Endodermal cell (in vitro differentiated cells): ENCODE measurements around the gene TRAK1. TPM values are rescaled to one million over a fixed set of nuclear protein-coding genes. Genes with fewer than 3 reads are reported as not detected.

Source experiments
- DNase-seq: peaks from one replicate; pipeline ENCODE4 v3.0.0-alpha.2; 2017
- H3K27ac ChIP-seq: 2 replicates; pipeline ENCODE4 v1.5.1; 2013; ENCODE audit warnings: mild to moderate bottlenecking, low read depth, low read length, moderate library complexity
- H3K27me3 ChIP-seq: 2 replicates; pipeline ENCODE4 v1.6.1; 2013; ENCODE audit warnings: mild to moderate bottlenecking, low read length, moderate library complexity; ENCODE audit not compliant: insufficient read depth, control insufficient read depth, poor library complexity, severe bottlenecking
- H3K36me3 ChIP-seq: 2 replicates; pipeline ENCODE4 v1.7.0; 2013; ENCODE audit warnings: mild to moderate bottlenecking, low read length, moderate library complexity; ENCODE audit not compliant: control insufficient read depth, insufficient read depth
- H3K4me1 ChIP-seq: one replicate; pipeline ENCODE4 v1.7.0; 2013; ENCODE audit warnings: low read length; ENCODE audit not compliant: control insufficient read depth, insufficient read depth
- H3K4me3 ChIP-seq: 2 replicates; pipeline ENCODE4 v1.5.1; 2013; ENCODE audit warnings: mild to moderate bottlenecking, low read length, moderate library complexity
- H3K9ac ChIP-seq: 2 replicates; pipeline ENCODE4 v1.6.1; 2013; ENCODE audit warnings: mild to moderate bottlenecking, low read length, moderate library complexity; ENCODE audit not compliant: poor library complexity, severe bottlenecking; ENCODE audit errors: extremely low read depth
- H3K9me3 ChIP-seq: 2 replicates; pipeline ENCODE4 v1.6.1; 2013; ENCODE audit warnings: mild to moderate bottlenecking, low read length, moderate library complexity; ENCODE audit not compliant: control insufficient read depth
- H3K27ac Mint-ChIP-seq: 2 replicates; pipeline ENCODE4 v1.8.0; 2020; ENCODE audit warnings: mixed read lengths
- H3K27me3 Mint-ChIP-seq: 2 replicates; pipeline ENCODE4 v1.8.0; 2021; ENCODE audit warnings: mild to moderate bottlenecking, mixed read lengths; ENCODE audit not compliant: insufficient read depth
- H3K36me3 Mint-ChIP-seq: 2 replicates; pipeline ENCODE4 v1.8.0; 2020; ENCODE audit warnings: low read depth, mixed read lengths
- H3K4me1 Mint-ChIP-seq: 2 replicates; pipeline ENCODE4 v1.8.0; 2020; ENCODE audit warnings: mixed read lengths
- H3K4me3 Mint-ChIP-seq: 2 replicates; pipeline ENCODE4 v1.8.0; 2020; ENCODE audit warnings: mild to moderate bottlenecking, moderate library complexity, mixed read lengths
- H3K9me3 Mint-ChIP-seq: 2 replicates; pipeline ENCODE4 v1.8.0; 2020; ENCODE audit warnings: mild to moderate bottlenecking, mixed read lengths
- WGBS, 2 experiments: methylation state at CpG; one replicate each; pipeline versions ENCODE4 v1.1.5 to v1.1.7; 2013; ENCODE audit warnings: missing lambda C conversion rate in 2 of 2, mixed read lengths in 1 of 2; ENCODE audit not compliant: insufficient coverage in 1 of 2, insufficient read length in 1 of 2; 5-methylcytosine and 5-hydroxymethylcytosine counted together
- total RNA-seq, 2 donors: library from RNA; stranded (reverse); fragmentation: NEBNext Ultra II Directional in 1 of 2; extraction: Animal tissue kit (Norgen Biotek cat#: 25700) in 1 of 2; gene quantifications; 2 replicates in 1 of 2; 3 replicates in 1 of 2; pipeline ENCODE4 v1.2.1, GENCODE V29; 2021
- TF ChIP-seq, protein P1 (sequence below): fragments of 200-600 bp; sonication (generic); conservative IDR thresholded peaks from 2 replicates; pipeline ENCODE4 v1.5.0; 2021; ENCODE audit warnings: antibody characterized with exemption, mild to moderate bottlenecking

The TRAK1 gene
- total RNA-seq, 2 donors from 2014 or later, result 29.8 to 31.0 TPM

DNA sequence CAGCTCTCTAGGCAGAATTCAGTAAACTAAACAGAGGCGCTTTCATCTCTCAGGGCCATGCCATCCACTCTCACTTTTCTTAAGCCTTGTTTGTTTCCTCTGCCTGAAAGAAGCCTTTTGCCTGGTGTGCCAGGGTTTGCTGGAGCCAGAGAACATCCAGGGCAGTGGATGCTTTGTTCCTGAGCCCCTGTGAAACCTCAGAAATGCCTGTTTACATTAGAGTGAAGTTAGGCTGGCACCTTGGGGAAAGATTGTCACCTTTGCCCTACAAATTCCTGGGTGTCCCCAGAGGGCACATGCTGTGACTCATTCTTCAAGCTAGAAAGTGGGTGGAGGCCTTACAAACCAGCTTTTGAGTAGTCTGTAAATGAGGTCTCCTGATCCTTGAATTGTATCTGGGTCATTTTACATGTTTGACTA is 10.7 kb upstream of the TRAK1 start:
- Histone ChIP-seq H3K27me3 (no peaks in the 10 kb centered on the region), H3K9ac (no peak overlapping the region), H3K4me1 (peaks cover 7% of the 10 kb centered on the region), H3K9me3 (peaks cover 18% of the 10 kb centered on the region), H3K36me3 (no peaks in the 10 kb centered on the region), H3K4me3 (no peak overlapping the region), H3K27ac (peak overlapping the region; percentile 71)
- Mint-ChIP-seq H3K4me3 (no peak overlapping the region), H3K36me3 (peaks cover 16% of the 10 kb centered on the region), H3K27ac (peak overlapping the region; percentile 24), H3K9me3 (peaks cover 31% of the 10 kb centered on the region), H3K27me3 (no peaks in the 10 kb centered on the region), H3K4me1 (peaks cover 14% of the 10 kb centered on the region)
- 75 to 80% methylated on average over 1 of the region's 1 CpG for whole genome bisulfite sequencing, 2 experiments
- TF ChIP-seq, protein P1, sequence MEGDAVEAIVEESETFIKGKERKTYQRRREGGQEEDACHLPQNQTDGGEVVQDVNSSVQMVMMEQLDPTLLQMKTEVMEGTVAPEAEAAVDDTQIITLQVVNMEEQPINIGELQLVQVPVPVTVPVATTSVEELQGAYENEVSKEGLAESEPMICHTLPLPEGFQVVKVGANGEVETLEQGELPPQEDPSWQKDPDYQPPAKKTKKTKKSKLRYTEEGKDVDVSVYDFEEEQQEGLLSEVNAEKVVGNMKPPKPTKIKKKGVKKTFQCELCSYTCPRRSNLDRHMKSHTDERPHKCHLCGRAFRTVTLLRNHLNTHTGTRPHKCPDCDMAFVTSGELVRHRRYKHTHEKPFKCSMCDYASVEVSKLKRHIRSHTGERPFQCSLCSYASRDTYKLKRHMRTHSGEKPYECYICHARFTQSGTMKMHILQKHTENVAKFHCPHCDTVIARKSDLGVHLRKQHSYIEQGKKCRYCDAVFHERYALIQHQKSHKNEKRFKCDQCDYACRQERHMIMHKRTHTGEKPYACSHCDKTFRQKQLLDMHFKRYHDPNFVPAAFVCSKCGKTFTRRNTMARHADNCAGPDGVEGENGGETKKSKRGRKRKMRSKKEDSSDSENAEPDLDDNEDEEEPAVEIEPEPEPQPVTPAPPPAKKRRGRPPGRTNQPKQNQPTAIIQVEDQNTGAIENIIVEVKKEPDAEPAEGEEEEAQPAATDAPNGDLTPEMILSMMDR, result no peak
- peak; percentile 70 for DNase-seq

DNA sequence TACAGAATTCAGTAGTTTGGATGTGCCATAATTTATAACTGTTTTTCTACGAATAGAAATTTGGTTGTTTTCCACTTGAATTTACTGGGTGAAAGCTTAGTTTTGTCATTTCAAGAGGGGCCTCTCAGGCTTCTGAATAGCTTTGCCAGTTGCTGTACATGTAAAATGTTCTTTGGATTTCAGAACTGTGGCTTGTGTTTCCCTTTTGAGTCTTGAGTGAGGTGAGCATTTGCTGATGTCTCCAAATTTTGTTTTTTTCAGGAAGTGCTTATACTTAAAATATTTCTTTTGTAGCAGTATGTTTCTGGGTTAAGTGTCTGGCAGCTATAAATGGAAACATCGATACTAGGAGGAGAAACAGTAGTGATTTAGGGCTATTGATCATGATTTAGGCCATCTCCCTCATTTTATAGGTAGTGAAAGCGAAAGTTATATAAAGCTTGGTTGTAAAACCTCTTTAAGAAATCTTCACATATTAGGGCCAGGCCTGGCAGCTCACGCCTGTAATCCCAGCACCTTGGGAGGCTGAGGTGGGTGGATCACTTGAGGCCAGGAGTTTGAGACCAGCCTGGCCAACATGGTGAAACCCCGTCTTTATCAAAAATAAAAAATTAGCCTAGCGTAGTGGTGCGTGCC is 9.2 kb upstream of the TRAK1 start:
- 92 to 96% methylated on average over 4 to 7 of the region's 7 CpGs for WGBS, 2 experiments
- Histone ChIP-seq H3K4me3 (no peak overlapping the region), H3K27ac (no peak overlapping the region), H3K27me3 (no peaks in the 10 kb centered on the region), H3K9me3 (peaks cover 8% of the 10 kb centered on the region), H3K9ac (no peak overlapping the region), H3K4me1 (peaks cover 7% of the 10 kb centered on the region), H3K36me3 (no peaks in the 10 kb centered on the region)
- Mint-ChIP-seq H3K9me3 (peaks cover 21% of the 10 kb centered on the region), H3K4me3 (no peak overlapping the region), H3K27me3 (no peaks in the 10 kb centered on the region), H3K36me3 (peaks cover 10% of the 10 kb centered on the region), H3K4me1 (peaks cover 14% of the 10 kb centered on the region), H3K27ac (no peak overlapping the region)
- no peak for DNase-seq
- TF ChIP-seq, protein P1, result no peak

DNA sequence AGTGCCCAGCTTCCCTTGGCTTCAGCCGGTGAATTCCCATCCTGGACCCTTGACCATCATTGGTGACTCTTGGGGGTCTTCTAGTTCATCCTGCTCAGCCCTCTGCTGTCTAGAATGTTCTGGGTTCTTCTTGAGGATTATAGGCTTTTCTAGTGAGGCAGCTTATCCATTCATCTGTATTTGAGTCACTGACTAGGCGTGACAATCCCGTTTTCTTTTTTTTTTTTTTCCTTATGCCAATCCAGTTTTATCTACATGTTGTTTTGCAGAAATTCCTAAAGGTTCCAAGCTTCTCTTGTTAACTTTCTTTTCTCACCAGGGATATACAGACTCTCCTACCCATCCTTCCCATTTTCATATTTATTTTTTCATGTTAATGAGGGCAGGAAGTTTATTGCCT is 6.6 kb upstream of the TRAK1 start:
- Histone ChIP-seq H3K4me1 (peaks cover 7% of the 10 kb centered on the region), H3K27me3 (no peaks in the 10 kb centered on the region), H3K4me3 (no peak overlapping the region), H3K36me3 (peaks cover 7% of the 10 kb centered on the region), H3K9ac (no peak overlapping the region), H3K9me3 (no peaks in the 10 kb centered on the region), H3K27ac (no peak overlapping the region)
- Mint-ChIP-seq H3K9me3 (peaks cover 2% of the 10 kb centered on the region), H3K4me1 (peaks cover 14% of the 10 kb centered on the region), H3K4me3 (no peak overlapping the region), H3K27ac (no peak overlapping the region), H3K27me3 (no peaks in the 10 kb centered on the region), H3K36me3 (peaks cover under 1% of the 10 kb centered on the region)
- no peak for DNase-seq
- TF ChIP-seq, protein P1, result no peak
- 93 to 94% methylated on average over 2 to 3 of the region's 3 CpGs for WGBS, 2 experiments
